Measurements from ENCODE around the gene CBX2.

CBX2 gene

DNA sequence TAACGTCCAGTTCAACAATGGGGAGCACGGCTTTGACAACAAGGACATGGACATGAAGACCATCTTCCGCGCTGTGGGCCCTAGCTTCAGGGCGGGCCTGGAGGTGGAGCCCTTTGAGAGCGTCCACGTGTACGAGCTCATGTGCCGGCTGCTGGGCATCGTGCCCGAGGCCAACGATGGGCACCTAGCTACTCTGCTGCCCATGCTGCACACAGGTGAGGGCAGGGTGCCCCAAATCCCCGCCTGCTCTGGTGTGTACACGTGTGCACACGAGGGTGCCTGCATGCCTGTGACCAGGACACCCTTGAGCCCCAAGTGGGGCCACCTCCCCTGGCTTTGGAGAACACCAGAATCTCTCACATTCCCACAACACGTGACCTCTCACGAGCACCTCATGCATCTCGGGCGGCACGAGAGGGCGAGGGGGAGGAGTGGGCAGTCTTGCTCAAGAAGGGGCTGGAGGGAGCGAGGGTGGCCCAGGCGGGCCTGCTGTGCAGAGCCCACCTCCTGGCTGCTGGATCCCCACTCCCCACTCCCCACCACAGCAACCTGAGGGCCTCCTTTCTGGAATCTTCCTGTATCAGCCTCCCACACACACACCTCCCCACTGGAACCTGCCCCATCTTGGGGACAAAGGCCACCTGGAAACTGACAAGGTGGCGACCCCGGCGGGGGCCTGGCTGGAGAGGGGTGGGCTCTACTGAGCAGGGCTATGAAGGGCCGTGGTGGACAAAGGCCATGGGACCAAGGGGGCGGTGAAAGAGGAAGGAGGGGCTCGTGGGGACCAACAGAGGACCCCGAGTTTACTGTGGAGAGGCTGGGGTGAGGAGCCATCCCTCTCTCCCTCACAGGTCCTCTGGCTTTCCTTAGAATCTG is 40.7 kb upstream of the CBX2 start:
- Histone ChIP-seq H3K27ac (ENCODE audit: low read length) (no peak overlapping the region), H3K9me3 (ENCODE audit: control insufficient read depth in 1 of 2, low read length in 2 of 2) (no peaks in the 10 kb centered on the region), H3K27me3 (ENCODE audit: low read depth, low read length) (peaks cover 3% of the 10 kb centered on the region), H3K36me3 (ENCODE audit: control insufficient read depth in 1 of 2, insufficient read depth in 2 of 2, low read length in 2 of 2) (no peaks in the 10 kb centered on the region), H3K4me1 (ENCODE audit: control insufficient read depth in 1 of 2, insufficient read depth in 2 of 2, low read length in 2 of 2) (peaks cover 0 to 8% of the 10 kb centered on the region in 2 donors), H3K4me3 (ENCODE audit: low read depth in 1 of 2, low read length in 2 of 2) (no peak overlapping the region)

DNA sequence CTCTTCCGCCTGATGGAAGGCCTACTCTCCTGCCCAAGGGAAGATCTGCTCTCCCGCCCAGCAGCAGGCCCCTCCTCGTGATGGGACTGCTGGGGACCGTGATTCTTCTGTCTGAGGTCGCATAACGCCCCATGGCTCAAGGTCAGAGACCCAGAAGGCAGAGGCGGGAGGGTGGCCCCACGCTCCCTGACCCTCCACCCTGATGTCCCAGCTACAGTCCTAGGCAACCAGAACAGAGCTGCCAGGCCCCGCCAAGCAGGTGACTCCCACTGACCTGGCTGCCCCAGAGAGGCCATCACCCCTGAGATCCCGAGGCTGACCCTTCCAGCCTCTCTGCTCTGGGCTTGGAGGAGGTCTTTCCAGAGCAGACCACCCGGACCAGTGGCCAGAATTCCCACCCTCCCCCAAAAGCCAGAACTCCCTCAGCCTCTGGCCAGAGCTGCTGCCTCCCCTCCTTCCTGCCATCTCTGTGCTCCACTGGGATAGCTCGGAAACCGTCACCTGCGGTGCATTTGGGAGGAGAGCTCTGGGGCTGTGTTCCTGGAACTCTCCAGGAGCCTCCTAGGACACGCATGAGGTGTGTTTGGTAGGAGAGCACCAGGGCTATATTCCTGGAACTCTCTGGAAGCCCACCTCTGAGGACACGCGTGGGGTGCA is 39.9 kb upstream of the CBX2 start:
- no peaks in the 10 kb centered on the region for H3K9me3 ChIP-seq (ENCODE audit: control insufficient read depth in 1 of 2, low read length in 2 of 2)
- peaks cover 7% of the 10 kb centered on the region for H3K27me3 ChIP-seq (ENCODE audit: low read depth, low read length)
- H3K27ac ChIP-seq (ENCODE audit: low read length) = no peak overlapping the region
- peaks cover 0 to 9% of the 10 kb centered on the region in 2 donors for H3K4me1 ChIP-seq (ENCODE audit: control insufficient read depth in 1 of 2, insufficient read depth in 2 of 2, low read length in 2 of 2)
- no peak overlapping the region for H3K4me3 ChIP-seq (ENCODE audit: low read depth in 1 of 2, low read length in 2 of 2)
- H3K36me3 ChIP-seq (ENCODE audit: control insufficient read depth in 1 of 2, insufficient read depth in 2 of 2, low read length in 2 of 2) = no peaks in the 10 kb centered on the region

DNA sequence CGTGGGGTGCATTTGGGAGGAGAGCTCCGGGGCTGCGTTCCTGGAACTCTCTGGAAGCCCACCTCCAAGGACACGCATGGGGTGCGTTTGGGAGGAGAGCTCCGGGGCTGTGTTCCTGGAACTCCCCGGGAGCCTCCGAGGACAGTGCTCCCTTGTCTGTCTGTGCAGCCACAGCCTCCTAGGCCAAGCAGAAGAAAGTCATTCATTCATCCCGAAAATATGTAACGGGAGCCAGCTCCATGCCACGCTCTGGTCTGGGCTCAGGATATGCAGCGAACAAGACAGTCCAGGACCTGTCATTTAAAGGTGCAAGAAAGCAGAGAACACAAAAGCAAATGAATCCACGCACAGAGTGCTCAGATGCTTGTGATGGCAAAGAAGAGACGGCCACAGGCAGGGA is 39.3 kb upstream of the CBX2 start:
- Histone ChIP-seq H3K27me3 (ENCODE audit: low read depth, low read length) (peaks cover 7% of the 10 kb centered on the region), H3K4me3 (ENCODE audit: low read depth in 1 of 2, low read length in 2 of 2) (no peak overlapping the region)

DNA sequence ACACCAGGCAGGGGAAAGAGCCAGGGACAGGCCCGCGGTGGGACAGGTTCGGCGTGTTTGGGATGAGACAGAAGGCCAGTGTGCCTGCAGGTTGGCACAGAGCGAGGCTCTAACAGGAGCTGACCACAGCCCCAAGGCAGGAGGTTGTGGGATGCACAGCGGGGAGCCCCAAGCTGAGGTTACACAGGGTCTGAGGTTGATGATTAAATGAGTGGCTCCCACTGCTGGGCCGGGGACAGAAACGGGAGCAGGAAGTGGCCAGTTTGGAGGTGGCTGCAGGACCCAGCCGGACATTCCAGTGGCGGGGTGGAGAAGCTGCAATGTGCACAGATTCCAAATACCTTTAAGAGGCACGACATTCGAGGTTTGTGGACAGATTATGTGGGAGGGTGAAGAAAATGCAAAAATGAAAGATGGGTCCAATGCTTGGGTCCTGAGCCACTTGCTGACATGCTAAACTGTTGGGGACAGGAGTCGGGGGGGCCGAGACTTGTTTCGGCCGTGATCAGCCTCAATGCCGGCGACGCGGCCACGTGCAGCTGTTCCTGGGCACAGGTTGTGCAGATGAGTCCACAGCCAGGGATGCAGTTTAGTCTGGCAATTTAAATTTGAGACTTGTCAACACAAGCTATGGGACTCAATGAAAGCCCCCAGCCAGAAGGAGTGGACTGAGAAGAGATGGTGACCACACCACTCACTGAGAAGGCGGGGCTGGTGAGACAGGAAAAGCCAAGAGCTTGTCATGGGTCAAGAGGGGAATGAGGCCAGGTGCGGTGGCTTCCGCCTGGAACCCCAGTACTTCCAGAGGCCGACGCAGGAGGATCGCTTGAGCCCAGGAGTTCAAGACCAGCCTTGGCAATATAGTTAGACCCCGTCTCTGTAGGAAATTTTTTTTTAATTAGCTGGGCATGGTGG is 38.5 kb upstream of the CBX2 start:
- Histone ChIP-seq H3K36me3 (ENCODE audit: control insufficient read depth in 1 of 2, insufficient read depth in 2 of 2, low read length in 2 of 2) (no peaks in the 10 kb centered on the region), H3K27me3 (ENCODE audit: low read depth, low read length) (peaks cover 7% of the 10 kb centered on the region), H3K27ac (ENCODE audit: low read length) (no peak overlapping the region), H3K4me3 (ENCODE audit: low read depth in 1 of 2, low read length in 2 of 2) (no peak overlapping the region), H3K9me3 (ENCODE audit: control insufficient read depth in 1 of 2, low read length in 2 of 2) (no peaks in the 10 kb centered on the region), H3K4me1 (ENCODE audit: control insufficient read depth in 1 of 2, insufficient read depth in 2 of 2, low read length in 2 of 2) (peaks cover 0 to 9% of the 10 kb centered on the region in 2 donors)

More for the DNA sequence above, 39.3 kb upstream of the CBX2 start:
- no peaks in the 10 kb centered on the region for H3K36me3 ChIP-seq (ENCODE audit: control insufficient read depth in 1 of 2, insufficient read depth in 2 of 2, low read length in 2 of 2)
- H3K9me3 ChIP-seq (ENCODE audit: control insufficient read depth in 1 of 2, low read length in 2 of 2) = no peaks in the 10 kb centered on the region
- no peak overlapping the region for H3K27ac ChIP-seq (ENCODE audit: low read length)
- H3K4me1 ChIP-seq (ENCODE audit: control insufficient read depth in 1 of 2, insufficient read depth in 2 of 2, low read length in 2 of 2) = peaks cover 0 to 9% of the 10 kb centered on the region in 2 donors

DNA sequence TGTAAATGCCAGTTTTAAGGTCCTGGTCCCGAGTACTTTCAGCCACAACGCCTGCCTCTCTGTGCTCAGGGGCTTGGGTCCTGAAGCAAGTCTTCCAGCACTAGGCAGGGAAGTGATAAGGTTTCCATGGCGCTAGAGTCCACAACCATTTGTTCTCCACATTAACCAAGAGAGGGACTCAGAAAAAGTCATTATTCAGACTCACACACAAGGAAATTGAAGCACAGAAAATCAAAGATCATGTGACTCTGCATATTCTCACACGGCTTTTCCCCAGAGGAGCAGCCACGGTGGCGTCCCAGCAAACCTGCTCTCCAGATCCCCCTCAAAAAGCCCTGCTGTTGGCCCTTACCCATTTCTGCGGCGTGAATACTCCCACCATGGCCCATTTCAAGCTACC is 37.5 kb upstream of the CBX2 start:
- H3K36me3 ChIP-seq (ENCODE audit: control insufficient read depth in 1 of 2, insufficient read depth in 2 of 2, low read length in 2 of 2) = no peaks in the 10 kb centered on the region
- peaks cover 0 to 9% of the 10 kb centered on the region in 2 donors for H3K4me1 ChIP-seq (ENCODE audit: control insufficient read depth in 1 of 2, insufficient read depth in 2 of 2, low read length in 2 of 2)
- no peaks in the 10 kb centered on the region for H3K9me3 ChIP-seq (ENCODE audit: control insufficient read depth in 1 of 2, low read length in 2 of 2)
- no peak overlapping the region for H3K27ac ChIP-seq (ENCODE audit: low read length)
- no peak overlapping the region for H3K4me3 ChIP-seq (ENCODE audit: low read depth in 1 of 2, low read length in 2 of 2)
- peaks cover 7% of the 10 kb centered on the region for H3K27me3 ChIP-seq (ENCODE audit: low read depth, low read length)

DNA sequence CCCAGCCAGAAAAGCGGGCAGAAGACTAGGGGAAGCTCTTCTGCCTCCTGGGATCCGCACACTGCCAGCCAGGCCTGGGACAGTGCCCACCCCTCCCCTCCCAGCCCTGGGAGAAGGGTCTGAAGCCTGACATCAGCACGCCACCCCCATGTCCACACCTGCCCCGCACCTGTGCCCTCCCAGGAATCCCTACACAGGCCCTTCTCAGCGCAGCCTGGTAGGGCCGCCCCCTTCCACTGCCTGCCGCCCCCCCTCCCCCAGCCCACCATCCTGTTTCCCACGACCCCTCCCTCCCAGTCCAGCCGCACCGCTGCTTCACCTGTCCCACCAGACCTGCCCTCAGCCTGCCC is 36.6 kb upstream of the CBX2 start:
- Histone ChIP-seq H3K4me3 (ENCODE audit: low read depth in 1 of 2, low read length in 2 of 2) (peak overlapping the region in 1 of 2 donors; percentile 44), H3K9me3 (ENCODE audit: control insufficient read depth in 1 of 2, low read length in 2 of 2) (no peaks in the 10 kb centered on the region), H3K4me1 (ENCODE audit: control insufficient read depth in 1 of 2, insufficient read depth in 2 of 2, low read length in 2 of 2) (peaks cover 0 to 9% of the 10 kb centered on the region in 2 donors), H3K27me3 (ENCODE audit: low read depth, low read length) (peaks cover 12% of the 10 kb centered on the region), H3K27ac (ENCODE audit: low read length) (no peak overlapping the region), H3K36me3 (ENCODE audit: control insufficient read depth in 1 of 2, insufficient read depth in 2 of 2, low read length in 2 of 2) (no peaks in the 10 kb centered on the region)

DNA sequence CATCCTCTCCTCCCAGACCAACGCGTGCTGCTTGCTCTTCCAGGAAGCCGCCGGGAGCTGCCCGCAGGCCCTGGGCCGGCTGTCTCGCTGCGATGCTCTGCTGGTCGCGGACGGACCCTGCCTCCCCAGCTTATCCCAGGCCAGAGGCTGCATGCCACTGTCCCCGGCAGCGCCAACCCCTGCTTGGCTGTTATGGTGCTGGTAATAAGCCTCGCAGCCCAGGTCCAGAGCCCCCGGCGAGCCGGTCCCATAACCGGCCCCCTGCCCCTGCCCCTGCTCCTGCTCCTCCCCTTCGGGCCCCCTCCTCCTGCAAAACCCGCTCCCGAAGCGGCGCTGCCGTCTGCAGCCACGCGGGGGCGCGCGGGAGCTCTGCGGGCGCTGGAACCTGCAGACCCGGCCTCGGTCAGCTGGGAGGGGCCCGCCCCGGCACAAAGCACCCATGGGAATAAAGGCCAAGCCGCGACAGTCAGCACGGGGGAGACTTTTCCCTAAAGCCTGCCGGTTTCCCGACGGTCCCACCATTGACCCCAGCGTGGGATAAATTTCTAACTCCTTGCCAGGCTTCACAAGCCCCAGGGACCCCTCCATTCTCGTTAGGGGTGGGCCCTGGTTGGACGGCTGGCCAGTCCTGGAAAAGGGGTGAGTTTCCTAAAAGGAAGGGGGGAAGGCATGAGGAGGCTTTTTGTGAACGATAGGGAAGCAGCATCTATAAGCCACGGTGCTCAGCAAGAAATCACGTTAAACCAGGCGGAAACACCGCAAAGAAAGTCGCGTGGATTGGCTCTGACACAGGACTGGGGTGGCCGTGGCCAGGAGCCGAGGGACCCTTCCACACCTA is 36.0 kb upstream of the CBX2 start:
- peaks cover 18% of the 10 kb centered on the region for H3K27me3 ChIP-seq (ENCODE audit: low read depth, low read length)
- H3K9me3 ChIP-seq (ENCODE audit: control insufficient read depth in 1 of 2, low read length in 2 of 2) = no peaks in the 10 kb centered on the region
- H3K4me3 ChIP-seq (ENCODE audit: low read depth in 1 of 2, low read length in 2 of 2) = peak overlapping the region in 1 of 2 donors; percentile 44
- H3K27ac ChIP-seq (ENCODE audit: low read length) = no peak overlapping the region
- H3K4me1 ChIP-seq (ENCODE audit: control insufficient read depth in 1 of 2, insufficient read depth in 2 of 2, low read length in 2 of 2) = peaks cover 0 to 9% of the 10 kb centered on the region in 2 donors
- no peaks in the 10 kb centered on the region for H3K36me3 ChIP-seq (ENCODE audit: control insufficient read depth in 1 of 2, insufficient read depth in 2 of 2, low read length in 2 of 2)

DNA sequence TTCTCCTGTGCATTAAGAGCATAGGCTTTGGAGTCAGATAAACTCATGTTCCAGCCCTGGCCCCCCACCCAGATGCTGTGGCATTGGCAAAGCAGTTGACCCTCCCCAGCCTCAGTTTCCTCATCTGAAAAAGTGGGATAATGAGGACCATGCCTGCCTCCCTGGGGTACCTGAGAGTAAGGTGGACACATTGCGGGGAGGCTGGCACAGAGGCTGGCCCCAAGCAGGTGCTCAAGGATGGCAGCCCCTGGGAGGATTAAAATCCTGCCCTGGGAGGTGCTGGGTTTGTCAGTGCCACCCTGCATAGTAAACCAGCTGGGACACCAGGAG is 35.4 kb upstream of the CBX2 start:
- H3K9me3 ChIP-seq (ENCODE audit: control insufficient read depth in 1 of 2, low read length in 2 of 2) = no peaks in the 10 kb centered on the region
- no peak overlapping the region for H3K27ac ChIP-seq (ENCODE audit: low read length)
- H3K4me1 ChIP-seq (ENCODE audit: control insufficient read depth in 1 of 2, insufficient read depth in 2 of 2, low read length in 2 of 2) = peaks cover 0 to 14% of the 10 kb centered on the region in 2 donors
- no peak overlapping the region for H3K4me3 ChIP-seq (ENCODE audit: low read depth in 1 of 2, low read length in 2 of 2)
- H3K36me3 ChIP-seq (ENCODE audit: control insufficient read depth in 1 of 2, insufficient read depth in 2 of 2, low read length in 2 of 2) = no peaks in the 10 kb centered on the region
- peaks cover 24% of the 10 kb centered on the region for H3K27me3 ChIP-seq (ENCODE audit: low read depth, low read length)

DNA sequence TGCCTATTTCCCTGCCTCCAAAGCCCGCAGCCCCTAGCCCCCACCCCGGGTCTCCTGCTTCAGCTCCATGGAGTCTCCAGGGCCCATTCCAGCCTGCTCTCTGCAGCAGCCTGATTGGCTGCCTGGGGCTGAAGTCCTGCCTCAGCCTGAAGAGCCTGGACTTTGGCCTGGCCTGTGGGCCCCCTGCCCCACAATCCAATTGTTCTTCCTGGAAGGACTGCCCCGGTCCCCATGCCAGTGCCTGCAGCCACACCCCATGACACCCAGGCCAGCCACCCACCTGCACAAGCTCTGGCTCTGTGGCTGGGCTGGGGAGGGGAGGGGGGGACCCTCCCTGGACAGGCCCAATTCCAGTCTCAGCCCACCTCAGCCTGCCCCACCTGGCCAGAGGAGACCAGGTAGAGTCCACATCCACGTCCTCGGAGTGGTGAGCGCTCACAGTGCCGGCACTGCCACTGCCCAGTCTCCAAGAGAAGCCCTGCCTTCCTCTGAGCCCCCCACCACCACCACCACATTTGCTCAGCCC is 34.9 kb upstream of the CBX2 start:
- peaks cover 0 to 18% of the 10 kb centered on the region in 2 donors for H3K4me1 ChIP-seq (ENCODE audit: control insufficient read depth in 1 of 2, insufficient read depth in 2 of 2, low read length in 2 of 2)
- H3K27ac ChIP-seq (ENCODE audit: low read length) = no peak overlapping the region
- peaks cover 28% of the 10 kb centered on the region for H3K27me3 ChIP-seq (ENCODE audit: low read depth, low read length)

DNA sequence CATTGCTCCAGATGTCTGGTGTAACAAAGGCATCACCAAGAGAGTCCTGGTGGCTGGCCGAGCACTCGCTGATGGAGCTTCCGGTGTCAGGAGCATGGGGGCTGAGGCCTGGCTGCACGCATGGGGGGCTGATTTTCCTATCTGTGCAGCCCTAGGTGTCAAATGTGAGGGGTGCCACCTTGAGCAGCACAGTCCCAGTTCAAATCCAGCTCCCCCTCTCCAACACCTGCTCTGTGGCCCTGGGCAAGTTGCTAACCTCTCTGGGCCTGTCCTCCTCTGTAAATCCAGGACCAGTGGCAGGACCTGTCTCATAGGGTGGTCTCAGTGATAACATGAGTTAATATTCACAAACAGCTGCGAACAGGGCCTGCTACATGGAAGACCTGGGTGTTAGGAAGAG is 34.3 kb upstream of the CBX2 start:
- H3K36me3 ChIP-seq (ENCODE audit: control insufficient read depth in 1 of 2, insufficient read depth in 2 of 2, low read length in 2 of 2) = no peaks in the 10 kb centered on the region
- no peak overlapping the region for H3K27ac ChIP-seq (ENCODE audit: low read length)
- peaks cover 34% of the 10 kb centered on the region for H3K27me3 ChIP-seq (ENCODE audit: low read depth, low read length)
- H3K4me3 ChIP-seq (ENCODE audit: low read depth in 1 of 2, low read length in 2 of 2) = no peak overlapping the region
- no peaks in the 10 kb centered on the region for H3K9me3 ChIP-seq (ENCODE audit: control insufficient read depth in 1 of 2, low read length in 2 of 2)
- peaks cover 0 to 22% of the 10 kb centered on the region in 2 donors for H3K4me1 ChIP-seq (ENCODE audit: control insufficient read depth in 1 of 2, insufficient read depth in 2 of 2, low read length in 2 of 2)

More for the DNA sequence above, 34.9 kb upstream of the CBX2 start:
- H3K9me3 ChIP-seq (ENCODE audit: control insufficient read depth in 1 of 2, low read length in 2 of 2) = no peaks in the 10 kb centered on the region
- no peak overlapping the region for H3K4me3 ChIP-seq (ENCODE audit: low read depth in 1 of 2, low read length in 2 of 2)
- H3K36me3 ChIP-seq (ENCODE audit: control insufficient read depth in 1 of 2, insufficient read depth in 2 of 2, low read length in 2 of 2) = no peaks in the 10 kb centered on the region

All from muscle layer of duodenum (tissue), 2 donors.